T47D (cell line): Measurements from ENCODE around the gene RGS3.
"Not testable (repeated sequence)": the region's sequence is repeated elsewhere in the genome, so short reads cannot be mapped to it uniquely, and the experiment has no call there.

Experiments used
- DNase-seq, 2 experiments: peaks; one replicate each; pipeline versions ENCODE4 v3.0.0 to v3.0.0-alpha.2; 2011 to 2012; ENCODE audit warnings: low read depth in 1 of 2, low spot score in 1 of 2
- JUND ChIP-seq: IDR thresholded peaks from 2 replicates; pipeline ENCODE4 v1.6.1; 2012; ENCODE audit warnings: low read depth
- in situ Hi-C: cut with HindIII; loops from 2 replicates; pipeline ENCODE4 v1.10.0; 2016; ENCODE audit warnings: low sequenced_read_pairs, low pct_unique_long_range_greater_than_20kb

Gene RGS3

GRCh38 chr9:113463418-113464285 is at the start of gene RGS3:
TSS of gene RGS3 (plus strand) at chr9:113463727. CDS start at chr9:113463803, 76 bp downstream.
- TF ChIP-seq JUND: no peak
- in situ Hi-C loops: no loop called here
- peak; percentile 95 to 98 for DNase-seq

DNA sequence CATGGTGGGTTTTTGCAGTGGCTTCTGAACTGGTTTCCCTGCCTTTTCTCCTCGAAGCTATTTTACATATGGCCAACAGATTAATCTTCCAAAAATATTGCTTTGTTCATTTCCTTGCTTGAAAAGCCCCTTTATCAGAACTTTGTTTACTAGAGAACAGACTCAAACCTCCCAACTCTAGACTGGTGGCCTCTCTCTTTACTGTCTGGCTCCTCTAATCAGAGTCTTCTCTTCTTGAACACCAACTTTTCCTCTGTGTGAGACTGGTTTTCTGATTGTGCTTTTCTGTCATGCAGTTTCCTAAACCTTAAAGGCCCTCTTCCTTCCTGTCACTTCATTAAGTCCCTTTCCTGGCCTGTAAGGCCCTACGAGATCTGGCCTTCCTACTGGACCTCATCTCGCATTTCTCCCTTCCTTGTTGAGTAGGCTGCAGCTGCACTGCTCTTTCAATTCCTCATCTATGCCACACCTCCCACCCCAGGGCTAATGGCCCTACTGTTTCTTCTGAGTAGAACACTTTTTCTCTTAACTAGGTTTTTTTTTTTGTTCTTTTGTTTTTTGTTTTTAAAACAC is 47.3 kb upstream of the RGS3 start:
- in situ Hi-C loops: no loop called here
- DNase-seq: no peak
- TF ChIP-seq JUND: no peak

DNA sequence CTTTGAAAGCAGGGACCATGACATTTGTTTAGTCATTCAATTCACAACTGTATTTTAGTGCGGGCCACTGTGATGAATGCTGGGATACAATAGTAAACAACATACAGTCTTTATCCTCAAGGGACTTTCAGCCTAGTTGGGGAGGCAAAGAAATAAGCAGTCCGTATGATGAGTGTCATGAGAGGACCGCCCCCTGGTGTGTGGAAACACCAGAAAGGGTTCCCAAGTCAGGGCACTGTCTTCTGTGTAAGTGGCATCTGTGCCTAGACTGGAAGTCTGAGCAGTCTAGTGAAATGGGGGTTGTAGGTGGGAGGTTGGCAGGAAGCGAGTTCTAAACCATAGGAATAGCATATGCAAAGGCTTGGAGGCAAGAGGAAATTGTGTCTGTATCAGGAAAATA is 46.2 kb upstream of the RGS3 start:
- no peak for TF ChIP-seq JUND
- no peak for DNase-seq
- in situ Hi-C loops: no loop called here

GRCh38 chr9:113421726-113422125 is 41.8 kb upstream of the RGS3 start:
- no peak for TF ChIP-seq JUND
- DNase-seq: no peak
- in situ Hi-C loops: no loop called here

DNA sequence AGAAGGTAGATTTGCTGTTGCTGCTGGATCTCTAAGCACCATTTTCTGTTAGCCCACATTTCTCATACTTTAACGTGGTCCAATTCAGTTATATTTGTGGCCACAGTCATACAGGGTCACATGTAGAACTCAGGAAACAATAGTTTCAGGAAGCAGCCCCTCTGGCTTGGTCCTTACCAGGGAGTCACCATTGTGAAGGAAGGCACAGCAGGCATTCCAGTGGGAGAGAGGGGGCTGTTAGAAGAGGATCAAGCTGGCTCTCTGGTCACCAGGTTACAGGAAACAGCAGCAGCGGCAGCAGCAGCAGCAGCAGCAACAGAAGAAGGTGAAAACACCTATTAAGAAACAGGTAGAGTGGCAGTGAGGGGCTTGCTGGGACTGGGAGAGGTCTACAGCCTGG is 38.5 kb upstream of the RGS3 start:
- no peak for TF ChIP-seq JUND
- in situ Hi-C loops: no loop called here
- DNase-seq: no peak

GRCh38 chr9:113426701-113427100 is 36.8 kb upstream of the RGS3 start:
- no peak for DNase-seq
- TF ChIP-seq JUND: no peak
- in situ Hi-C loops: no loop called here

GRCh38 chr9:113427629-113428028 is 35.9 kb upstream of the RGS3 start:
- TF ChIP-seq JUND: no peak
- in situ Hi-C loops: no loop called here
- DNase-seq: no peak

- in situ Hi-C loops: no loop called here
- TF ChIP-seq JUND: no peak
Measured at GRCh38 chr9:113428062-113428615, 35.4 kb upstream of the RGS3 start.

DNA sequence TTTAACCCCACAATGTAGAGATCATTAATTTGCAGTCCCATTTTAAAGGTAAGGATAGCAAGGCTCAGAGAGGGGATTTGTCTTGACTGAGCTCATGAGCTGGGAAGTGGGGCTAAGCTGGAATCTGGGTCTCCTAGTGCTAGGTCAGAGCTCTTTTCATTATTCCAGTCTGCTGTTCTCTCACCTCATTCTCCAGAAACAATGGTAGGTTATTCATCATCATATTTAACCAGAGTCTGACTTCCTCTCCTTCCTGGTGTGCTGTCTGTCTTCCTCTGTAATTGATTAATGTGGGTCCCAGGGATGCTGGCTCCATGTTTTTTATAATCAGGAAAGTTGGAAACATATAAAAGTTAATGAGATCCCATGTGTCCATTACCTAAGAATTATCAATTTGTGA is 32.3 kb upstream of the RGS3 start:
- DNase-seq: no peak
- TF ChIP-seq JUND: no peak
- in situ Hi-C loops: no loop called here

More at GRCh38 chr9:113428062-113428615, 35.4 kb upstream of the RGS3 start:
- DNase-seq: no peak

DNA sequence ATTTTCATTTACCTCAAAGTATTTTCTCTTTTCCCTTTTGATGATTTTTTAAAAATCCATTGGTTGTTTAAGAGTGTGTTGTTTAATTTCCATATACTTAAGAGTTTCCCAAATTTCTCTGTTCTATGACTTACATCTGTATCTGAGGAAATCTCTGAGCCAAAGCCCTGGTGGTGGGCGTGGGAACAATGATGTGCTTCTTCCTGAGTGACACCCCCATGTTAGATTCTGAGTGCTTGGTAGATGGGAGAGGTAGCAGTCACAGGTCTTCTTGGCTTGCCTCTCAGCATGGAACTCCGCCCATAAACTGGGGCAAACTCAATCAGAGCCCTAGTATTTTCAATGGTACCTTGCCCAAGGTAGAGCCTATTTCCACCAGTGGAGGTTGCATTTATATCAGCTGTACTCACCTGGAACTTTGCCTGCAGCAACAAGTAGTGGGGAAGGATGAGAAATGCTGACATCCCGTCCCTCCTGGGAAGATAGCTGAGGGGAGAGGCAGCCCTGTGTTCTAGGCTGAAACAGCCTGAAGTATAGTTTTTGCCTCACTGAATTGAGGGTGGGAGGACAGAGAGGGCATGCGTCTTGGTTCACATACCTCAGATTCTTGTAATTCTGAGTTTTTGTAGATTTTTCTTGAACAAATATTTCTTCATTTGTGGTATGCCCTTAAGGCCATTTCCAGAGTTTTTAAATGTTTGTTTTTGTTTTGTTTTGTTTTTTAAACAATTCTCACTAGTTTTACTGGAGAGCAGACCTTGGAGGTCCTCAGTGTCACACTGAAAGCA is 26.6 kb upstream of the RGS3 start:
- DNase-seq: peak in 1 of 2 experiments; percentile 62
- in situ Hi-C loops: no loop called here
- TF ChIP-seq JUND: no peak

DNA sequence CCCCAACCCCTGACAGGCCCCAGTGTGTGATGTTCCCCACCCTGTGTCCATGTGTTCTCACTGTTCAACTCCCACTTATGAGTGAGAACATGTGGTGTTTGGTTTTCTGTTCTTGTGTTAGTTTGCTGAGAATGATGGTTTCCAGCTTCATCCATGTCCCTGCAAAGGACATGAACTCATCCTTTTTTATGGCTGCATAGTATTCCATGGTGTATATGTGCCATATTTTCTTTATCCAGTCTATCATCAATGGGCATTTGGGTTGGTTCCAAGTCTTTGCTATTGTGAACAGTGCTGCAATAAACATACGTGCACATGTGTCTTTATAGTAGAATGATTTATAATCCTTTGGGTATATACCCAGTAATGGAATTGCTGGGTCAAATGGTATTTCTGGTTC is 25.8 kb upstream of the RGS3 start:
- DNase-seq, in situ Hi-C loops: not testable (repeated sequence)

- DNase-seq: no peak
- in situ Hi-C loops: no loop called here
- no peak for TF ChIP-seq JUND
Measured at GRCh38 chr9:113444736-113445135, 18.8 kb upstream of the RGS3 start.
